ENCODE data around the gene C20orf96. TPM values are rescaled to one million over a fixed set of nuclear protein-coding genes. Genes with fewer than 3 reads are reported as not detected.

Gene C20orf96
- total and polyA plus RNA-seq, 12 donors = 3.1 to 5.5 (median 4.4) TPM

GRCh38 chr20:311609-312008 is 21.1 kb upstream of the C20orf96 start:
- ATAC-seq (no peak), DNase-seq (no peak)
- intact Hi-C loops (cut with DNase I) = loop anchor here in 2 of 10 donors (2.0 kb wide), 2 partner anchors 13 to 35 kb away; partner anchors contain the start of genes NRSN2 (in 1 of the 2) and SOX12 (in 1 of the 2)
- H3K27me3 ChIP-seq = no peaks in the 10 kb centered on the region
- H3K36me3 ChIP-seq = no peaks in the 10 kb centered on the region
- H3K4me3 ChIP-seq = no peak overlapping the region
- WGBS, 2 donors = 87% methylated on average over 7 of the region's 7 CpGs
- no peaks in the 10 kb centered on the region for H3K9me3 ChIP-seq
- no peak overlapping the region for H3K27ac ChIP-seq
- TF ChIP-seq CTCF (IDR thresholded peaks at IDR 0.05) = no peak
- peaks cover 0 to 22% (median 19%) of the 10 kb centered on the region in 9 donors for H3K4me1 ChIP-seq

GRCh38 chr20:310645-311044 is 20.1 kb upstream of the C20orf96 start:
- WGBS, 2 donors = 5 to 8% methylated on average over 7 of the region's 7 CpGs
- Histone ChIP-seq H3K27ac (peak overlapping the region in 7 of 10 donors; percentile 71 to 90 (median 86)), H3K4me3 (peak overlapping the region in 9 of 10 donors; percentile 34 to 68 (median 61)), H3K27me3 (no peaks in the 10 kb centered on the region), H3K4me1 (peaks cover 0 to 22% (median 19%) of the 10 kb centered on the region in 9 donors), H3K9me3 (no peaks in the 10 kb centered on the region), H3K36me3 (no peaks in the 10 kb centered on the region)
- ATAC-seq = no peak
- intact Hi-C loops (cut with DNase I) = loop anchor here in 2 of 10 donors (2.0 kb wide), 2 partner anchors 14 to 36 kb away; partner anchors contain the start of genes NRSN2 (in 1 of the 2) and SOX12 (in 1 of the 2)
- TF ChIP-seq CTCF (IDR thresholded peaks at IDR 0.05) = no peak
- DNase-seq = no peak

- Histone ChIP-seq H3K36me3 (no peaks in the 10 kb centered on the region), H3K27ac (peak overlapping the region; percentile 37 to 90 (median 83)), H3K27me3 (no peaks in the 10 kb centered on the region), H3K4me1 (peaks cover 0 to 22% (median 19%) of the 10 kb centered on the region in 9 donors), H3K9me3 (no peaks in the 10 kb centered on the region), H3K4me3 (peak overlapping the region; percentile 34 to 68 (median 60))
- 1% methylated on average over 31 of the region's 31 CpGs for WGBS, 2 donors
- intact Hi-C loops (cut with DNase I) = loop anchor here in 2 of 10 donors (2.0 kb wide), 2 partner anchors 15 to 37 kb away; partner anchors contain the start of genes NRSN2 (in 1 of the 2) and SOX12 (in 1 of the 2)
- ATAC-seq = peak; percentile 99 to 100 (median 100)
- no peak for TF ChIP-seq CTCF (IDR thresholded peaks at IDR 0.05)
- DNase-seq = peak; percentile 96 to 99
Observed at GRCh38 chr20:309841-310644, 19.5 kb upstream of the C20orf96 start.

GRCh38 chr20:309306-309840 is 18.8 kb upstream of the C20orf96 start:
- Histone ChIP-seq H3K27ac (peak overlapping the region; percentile 37 to 90 (median 83)), H3K9me3 (no peaks in the 10 kb centered on the region), H3K36me3 (no peaks in the 10 kb centered on the region), H3K4me3 (peak overlapping the region in 9 of 10 donors; percentile 34 to 68 (median 61)), H3K4me1 (peaks cover 0 to 22% (median 19%) of the 10 kb centered on the region in 9 donors), H3K27me3 (no peaks in the 10 kb centered on the region)
- intact Hi-C loops (cut with DNase I) = no loop called here
- DNase-seq (no peak), ATAC-seq (peak in 4 of 8 donors; percentile 1 to 49 (median 28))
- peak in 4 of 9 donors; percentile 8 to 32 (median 20) for TF ChIP-seq CTCF (IDR thresholded peaks at IDR 0.05)
- WGBS, 2 donors = 3 to 6% methylated on average over 6 of the region's 6 CpGs
